Lung microvascular endothelial cell (primary cell): Measurements from ENCODE around the gene CISD3. TPM values are rescaled to one million over a fixed set of nuclear protein-coding genes. Genes with fewer than 3 reads are reported as not detected.

Experiments used
- DNase-seq, 2 donors: peaks; one replicate each; pipeline versions ENCODE4 v3.0.0 to v3.0.0-alpha.2; 2010; ENCODE audit warnings: low read depth in 2 of 2
- total RNA-seq: library from RNA; depleted of rRNA; stranded (reverse); fragments of >200 nt; gene quantifications from 2 replicates; pipeline ENCODE4 v1.2.1, GENCODE V29; 2014

Gene CISD3
- total RNA-seq, 1 donor from 2014 or later: 3.6 TPM

DNA sequence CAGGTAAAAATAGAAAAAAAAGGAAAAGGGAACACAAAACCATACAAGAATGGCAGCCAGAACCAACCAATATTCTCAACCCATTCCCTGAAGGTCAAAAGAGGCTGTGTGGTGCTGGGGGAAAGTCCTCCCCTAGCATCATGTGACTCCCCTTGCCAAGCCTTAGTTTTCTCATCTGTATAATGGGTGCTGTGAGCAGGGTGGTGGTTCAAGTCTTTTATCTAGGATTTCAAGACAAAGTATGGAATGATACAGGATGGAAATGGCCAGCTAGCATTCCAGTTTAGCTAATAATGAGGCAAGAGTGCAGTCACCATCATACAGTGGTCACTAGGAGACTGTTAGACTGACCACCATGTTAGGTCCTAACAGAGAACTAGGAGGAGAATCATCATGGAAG, 43.1 kb downstream of the CISD3 start:
- DNase-seq: no peak

DNA sequence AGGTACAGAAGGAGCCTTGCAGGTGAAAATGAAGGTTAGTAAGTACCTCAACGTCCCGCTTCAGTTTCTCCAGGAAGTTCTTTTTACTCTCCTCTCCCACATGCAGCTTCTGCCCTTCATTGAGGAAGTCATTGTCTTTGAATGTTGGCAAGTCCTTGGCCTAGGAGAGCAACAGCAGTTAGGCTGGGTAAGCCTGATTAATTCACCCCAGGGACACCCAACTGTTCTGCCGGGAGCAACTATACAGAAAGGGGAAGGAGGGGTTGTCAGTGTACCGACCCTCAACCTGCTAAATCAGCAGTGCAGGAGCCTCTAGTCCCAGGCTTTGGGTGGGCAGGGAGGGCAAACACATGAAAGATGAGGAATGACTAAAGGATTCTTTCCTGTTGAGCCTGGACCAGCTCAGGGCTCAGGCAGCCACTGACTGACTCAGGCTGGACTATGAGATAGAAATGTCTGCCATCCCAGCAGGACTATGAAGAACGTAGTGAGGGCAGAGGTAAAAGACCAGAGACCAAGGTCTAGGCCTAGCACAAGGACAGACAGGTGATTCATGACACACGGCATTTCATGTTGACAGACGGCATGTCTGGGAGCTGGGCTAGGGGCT, 47.6 kb downstream of the CISD3 start:
- no peak for DNase-seq

DNA sequence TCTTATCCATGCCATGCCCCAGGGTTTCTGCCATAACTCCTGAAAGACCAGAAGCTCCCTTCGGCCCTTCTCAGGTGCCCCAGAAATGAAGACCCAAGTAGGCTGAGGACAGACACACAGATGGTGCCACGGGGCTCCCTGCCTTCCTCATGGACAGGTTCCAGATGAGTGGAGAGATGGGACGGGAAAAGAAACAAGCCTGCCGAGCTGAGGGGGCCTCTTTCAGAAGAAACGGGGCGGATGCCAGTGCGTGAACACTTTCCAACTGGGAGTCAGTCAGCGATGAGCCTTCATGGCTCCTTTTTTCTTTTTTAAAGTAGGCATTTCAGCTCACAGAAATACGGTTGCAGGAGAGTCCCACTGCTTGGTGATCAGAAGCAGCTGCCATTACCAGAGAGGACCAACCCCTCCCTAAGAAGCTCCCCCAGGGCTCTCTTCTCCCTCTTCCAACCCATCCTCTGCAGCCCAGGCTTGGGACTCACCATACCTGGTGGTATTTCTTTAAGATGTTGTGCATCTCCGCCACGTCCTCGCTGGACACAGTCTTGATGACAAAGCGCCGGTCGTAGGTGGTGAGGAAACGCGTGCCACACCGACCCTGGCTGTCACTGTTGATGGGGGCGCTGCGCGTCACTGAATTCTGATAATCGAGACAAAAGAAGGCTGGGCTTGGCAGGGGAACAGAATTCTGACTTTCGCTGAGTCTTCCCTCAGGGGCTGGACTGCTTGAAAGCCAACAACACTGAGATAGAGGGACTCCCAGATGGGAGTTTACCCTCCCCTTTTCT, 50.0 kb downstream of the CISD3 start:
- DNase-seq: no peak

DNA sequence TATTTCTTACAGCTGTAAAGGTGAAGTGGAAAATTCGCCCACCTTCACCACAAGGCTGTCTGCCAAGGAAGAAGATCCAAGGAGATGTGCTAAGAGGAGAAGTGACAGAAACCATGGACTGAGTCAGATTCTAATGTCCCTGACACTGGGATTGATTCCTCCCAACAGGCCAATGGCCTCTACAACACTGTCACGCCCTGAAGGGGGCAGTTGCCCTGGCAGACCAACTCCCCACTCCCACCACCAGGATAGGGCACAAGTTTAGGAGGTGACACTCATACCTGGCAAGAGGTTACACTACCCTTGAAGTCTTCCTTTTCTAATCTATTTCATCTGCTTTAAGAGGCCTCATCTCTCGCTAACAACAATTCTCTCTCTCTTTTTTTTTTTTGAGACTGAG, 53.1 kb downstream of the CISD3 start:
- DNase-seq: no peak

Other genes starting within 250 kb of the CISD3 start
- gene SRCIN1, start 124.4 kb upstream of the CISD3 start, total RNA-seq: under 0.01 TPM in 2 replicates
- gene EPOP, start 55.4 kb upstream of the CISD3 start, total RNA-seq: 0.40 and 0.87 TPM in 2 replicates
- 12.0 and 17.3 TPM in 2 replicates for gene MLLT6, start 25.1 kb upstream of the CISD3 start, total RNA-seq
- gene PCGF2, start 18.0 kb downstream of the CISD3 start, total RNA-seq: 3.7 and 3.8 TPM in 2 replicates
- gene PSMB3, start 22.4 kb downstream of the CISD3 start, total RNA-seq: 354 and 411 TPM in 2 replicates
- gene PIP4K2B, start 69.2 kb downstream of the CISD3 start, total RNA-seq: 23.1 and 36.7 TPM in 2 replicates
- gene CWC25, start 95.0 kb downstream of the CISD3 start, total RNA-seq: 6.1 and 7.5 TPM in 2 replicates
- gene RPL23, start 123.4 kb downstream of the CISD3 start, total RNA-seq: 1,108 and 1,906 TPM in 2 replicates
- gene LASP1, start 139.7 kb downstream of the CISD3 start, total RNA-seq: 50.8 and 60.4 TPM in 2 replicates
- not detected in 2 replicates for gene FBXO47, start 237.1 kb downstream of the CISD3 start, total RNA-seq